GM23338 (cell line): ENCODE data around the gene CHRDL1.

Source experiments
- CREB1 ChIP-seq: fragments of 250-450 bp; sonication (Bioruptor Pico); IDR thresholded peaks from 2 replicates; pipeline ENCODE4 v1.5.0; 2020; ENCODE audit warnings: low read depth, mild to moderate bottlenecking, moderate library complexity
- EZH2 ChIP-seq: fragments of 200-600 bp; sonication (generic); IDR thresholded peaks from one replicate; pipeline ENCODE4 v1.8.0; 2017; ENCODE audit warnings: antibody characterized with exemption, mild to moderate bottlenecking, low read depth; ENCODE audit not compliant: unreplicated experiment
- EZH2phosphoT487 ChIP-seq: fragments of 200-600 bp; sonication (generic); IDR thresholded peaks from one replicate; pipeline ENCODE4 v1.8.1; 2018; ENCODE audit warnings: antibody characterized with exemption; ENCODE audit not compliant: unreplicated experiment
- JUNB ChIP-seq: IDR thresholded peaks from one replicate; pipeline ENCODE4 v1.6.1; 2016; ENCODE audit warnings: antibody characterized with exemption; ENCODE audit not compliant: unreplicated experiment
- POLR2AphosphoS5 ChIP-seq: IDR thresholded peaks from 2 replicates; pipeline ENCODE4 v1.6.1; 2016; ENCODE audit warnings: antibody characterized with exemption, low read depth
- TF ChIP-seq, protein P1 (sequence below): IDR thresholded peaks from 2 replicates; pipeline ENCODE4 v1.6.1; 2016; ENCODE audit warnings: antibody characterized with exemption
- TF ChIP-seq, protein P2 (sequence below), 2 experiments: fragments of 200-600 bp in 1 of 2; sonication (generic) in 1 of 2; conservative IDR thresholded peaks; 2 replicates each; pipeline versions ENCODE4 v1.5.1 to v1.6.1; 2016 to 2017; ENCODE audit warnings: antibody characterized with exemption in 2 of 2, low read depth in 2 of 2, mild to moderate bottlenecking in 2 of 2, moderate library complexity in 1 of 2

DNA sequence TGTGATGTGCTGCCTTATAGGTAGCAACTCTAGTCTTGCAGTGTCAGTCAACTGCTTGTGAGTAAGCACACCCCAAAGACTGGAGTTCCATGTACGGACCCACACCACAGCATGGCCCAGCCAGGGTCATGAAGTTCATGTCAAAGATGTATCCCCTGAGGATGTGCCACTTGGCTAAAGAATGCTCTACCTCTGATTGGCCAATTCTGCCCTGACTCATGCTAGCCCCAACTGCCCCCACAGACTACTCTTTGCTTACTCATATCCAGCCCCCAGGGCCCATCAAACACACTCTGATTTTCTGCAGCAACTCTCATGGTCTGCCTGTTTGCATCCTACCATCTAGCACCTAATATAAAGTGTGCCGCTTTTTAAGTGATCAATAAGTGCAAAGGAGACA, 62.5 kb downstream of the CHRDL1 start:
- no peak for TF ChIP-seq JUNB
- TF ChIP-seq, protein P1, sequence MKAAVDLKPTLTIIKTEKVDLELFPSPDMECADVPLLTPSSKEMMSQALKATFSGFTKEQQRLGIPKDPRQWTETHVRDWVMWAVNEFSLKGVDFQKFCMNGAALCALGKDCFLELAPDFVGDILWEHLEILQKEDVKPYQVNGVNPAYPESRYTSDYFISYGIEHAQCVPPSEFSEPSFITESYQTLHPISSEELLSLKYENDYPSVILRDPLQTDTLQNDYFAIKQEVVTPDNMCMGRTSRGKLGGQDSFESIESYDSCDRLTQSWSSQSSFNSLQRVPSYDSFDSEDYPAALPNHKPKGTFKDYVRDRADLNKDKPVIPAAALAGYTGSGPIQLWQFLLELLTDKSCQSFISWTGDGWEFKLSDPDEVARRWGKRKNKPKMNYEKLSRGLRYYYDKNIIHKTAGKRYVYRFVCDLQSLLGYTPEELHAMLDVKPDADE: no peak
- TF ChIP-seq, protein P2, sequence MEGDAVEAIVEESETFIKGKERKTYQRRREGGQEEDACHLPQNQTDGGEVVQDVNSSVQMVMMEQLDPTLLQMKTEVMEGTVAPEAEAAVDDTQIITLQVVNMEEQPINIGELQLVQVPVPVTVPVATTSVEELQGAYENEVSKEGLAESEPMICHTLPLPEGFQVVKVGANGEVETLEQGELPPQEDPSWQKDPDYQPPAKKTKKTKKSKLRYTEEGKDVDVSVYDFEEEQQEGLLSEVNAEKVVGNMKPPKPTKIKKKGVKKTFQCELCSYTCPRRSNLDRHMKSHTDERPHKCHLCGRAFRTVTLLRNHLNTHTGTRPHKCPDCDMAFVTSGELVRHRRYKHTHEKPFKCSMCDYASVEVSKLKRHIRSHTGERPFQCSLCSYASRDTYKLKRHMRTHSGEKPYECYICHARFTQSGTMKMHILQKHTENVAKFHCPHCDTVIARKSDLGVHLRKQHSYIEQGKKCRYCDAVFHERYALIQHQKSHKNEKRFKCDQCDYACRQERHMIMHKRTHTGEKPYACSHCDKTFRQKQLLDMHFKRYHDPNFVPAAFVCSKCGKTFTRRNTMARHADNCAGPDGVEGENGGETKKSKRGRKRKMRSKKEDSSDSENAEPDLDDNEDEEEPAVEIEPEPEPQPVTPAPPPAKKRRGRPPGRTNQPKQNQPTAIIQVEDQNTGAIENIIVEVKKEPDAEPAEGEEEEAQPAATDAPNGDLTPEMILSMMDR (conservative IDR thresholded peaks at IDR 0.05; ENCODE audit: low read depth in 2 of 2): no peak
- TF ChIP-seq POLR2AphosphoS5: no peak
- TF ChIP-seq CREB1 (CRISPR knock-in tag): no peak
- TF ChIP-seq EZH2: no peak
- no peak for TF ChIP-seq EZH2phosphoT487
